Measurements from ENCODE around the gene CT47A1. TPM values are rescaled to one million over a fixed set of nuclear protein-coding genes. Genes with fewer than 3 reads are reported as not detected.
"Not testable (repeated sequence)": the region's sequence is repeated elsewhere in the genome, so short reads cannot be mapped to it uniquely, and the experiment has no call there.

Gene CT47A1
- polyA plus RNA-seq (2011; rRNA removed) (not detected in 2 replicates), polyA minus RNA-seq (2011; rRNA and poly(A)+ RNA removed) (not detected in 2 replicates)

GRCh38 chrX:120985660-120986059, at the start of gene CT47A1:
Gene CT47A1 (minus strand): TSS chrX:120985760. CDS start chrX:120985529, 231 bp downstream.
- POLR2A ChIA-PET; CTCF ChIA-PET; DNase-seq (ENCODE audit: low read depth, low spot score); H3K9me3 ChIP-seq (ENCODE audit: control insufficient read depth, insufficient read depth, low read length); H3K27ac ChIP-seq (ENCODE audit: low read depth, low read length); H3K4me3 ChIP-seq (ENCODE audit: low read depth, low read length); H3K27me3 ChIP-seq (ENCODE audit: control insufficient read depth, insufficient read depth, low read length): not testable (repeated sequence)

- ChIA-PET CTCF (no interaction called here), POLR2A (no interaction called here)
- no peak for TF ChIP-seq CTCF (IDR thresholded peaks at IDR 0.05; ENCODE audit: low read depth, low read length)
- Histone ChIP-seq H3K4me3 (ENCODE audit: low read depth, low read length) (no peak overlapping the region), H3K9me3 (ENCODE audit: control insufficient read depth, insufficient read depth, low read length) (no peaks in the 10 kb centered on the region), H3K27ac (ENCODE audit: low read depth, low read length) (no peak overlapping the region), H3K27me3 (ENCODE audit: control insufficient read depth, insufficient read depth, low read length) (no peaks in the 10 kb centered on the region)
- no peak for DNase-seq (ENCODE audit: low read depth, low spot score)
Measured at GRCh38 chrX:121032531-121032930, 47.0 kb upstream of the CT47A1 start.

- POLR2A ChIA-PET = no interaction called here
- no peak overlapping the region for H3K4me3 ChIP-seq (ENCODE audit: low read depth, low read length)
Measured at GRCh38 chrX:121030083-121030482, 44.5 kb upstream of the CT47A1 start.

GRCh38 chrX:121028419-121028818, 42.9 kb upstream of the CT47A1 start:
- no peak for TF ChIP-seq CTCF (IDR thresholded peaks at IDR 0.05; ENCODE audit: low read depth, low read length)

More at GRCh38 chrX:121030083-121030482, 44.5 kb upstream of the CT47A1 start:
- TF ChIP-seq CTCF (IDR thresholded peaks at IDR 0.05; ENCODE audit: low read depth, low read length) = no peak
- Histone ChIP-seq H3K9me3 (ENCODE audit: control insufficient read depth, insufficient read depth, low read length) (no peaks in the 10 kb centered on the region), H3K27ac (ENCODE audit: low read depth, low read length) (no peak overlapping the region), H3K27me3 (ENCODE audit: control insufficient read depth, insufficient read depth, low read length) (no peaks in the 10 kb centered on the region)
- CTCF ChIA-PET = no interaction called here
- DNase-seq (ENCODE audit: low read depth, low spot score) = no peak

GRCh38 chrX:121014826-121015225, 29.3 kb upstream of the CT47A1 start:
- Histone ChIP-seq H3K27me3 (ENCODE audit: control insufficient read depth, insufficient read depth, low read length) (no peaks in the 10 kb centered on the region), H3K4me3 (ENCODE audit: low read depth, low read length) (no peak overlapping the region), H3K27ac (ENCODE audit: low read depth, low read length) (no peak overlapping the region), H3K9me3 (ENCODE audit: control insufficient read depth, insufficient read depth, low read length) (no peaks in the 10 kb centered on the region)
- POLR2A ChIA-PET = no interaction called here
- CTCF ChIA-PET = no interaction called here
- TF ChIP-seq CTCF (IDR thresholded peaks at IDR 0.05; ENCODE audit: low read depth, low read length) = no peak
- no peak for DNase-seq (ENCODE audit: low read depth, low spot score)

More at GRCh38 chrX:121028419-121028818, 42.9 kb upstream of the CT47A1 start:
- Histone ChIP-seq H3K9me3 (ENCODE audit: control insufficient read depth, insufficient read depth, low read length) (no peaks in the 10 kb centered on the region), H3K27me3 (ENCODE audit: control insufficient read depth, insufficient read depth, low read length) (no peaks in the 10 kb centered on the region), H3K27ac (ENCODE audit: low read depth, low read length) (no peak overlapping the region), H3K4me3 (ENCODE audit: low read depth, low read length) (no peak overlapping the region)
- CTCF ChIA-PET = no interaction called here
- DNase-seq (ENCODE audit: low read depth, low spot score) = no peak
- POLR2A ChIA-PET = no interaction called here
